Measurements from ENCODE around the gene HSP90B1. TPM values are rescaled to one million over a fixed set of nuclear protein-coding genes. Genes with fewer than 3 reads are reported as not detected.

Gene HSP90B1
- total and polyA plus RNA-seq, 10 of the 15 experiments (the other 5 are each of a cell fraction or from before 2014, with no cell fraction given) = 254 to 968 (median 560) TPM

- TF ChIP-seq TAF1 (IDR thresholded peaks at IDR 0.05; ENCODE audit: borderline replicate concordance, low read depth, low read length) (peak; percentile 75; the same call in 1 of the 2 replicates), CEBPB (IDR thresholded peaks at IDR 0.05; ENCODE audit: borderline replicate concordance in 1 of 2, low read depth in 2 of 2, low read length in 2 of 2) (no peak), POU2F2 (IDR thresholded peaks at IDR 0.05; ENCODE audit: borderline replicate concordance, low read depth, low read length) (peak; percentile 3; the same call in 1 of the 3 replicates), RAD21 (IDR thresholded peaks at IDR 0.05; ENCODE audit: insufficient read depth, low read depth, low read length) (no peak), MEF2A (IDR thresholded peaks at IDR 0.05; ENCODE audit: insufficient read depth, low read depth, low read length) (no peak), USF2 (IDR thresholded peaks at IDR 0.05; ENCODE audit: borderline replicate concordance, low read depth, low read length) (peak; percentile 95), CHD4 (IDR thresholded peaks at IDR 0.05) (no peak), ELK1 (IDR thresholded peaks at IDR 0.05; ENCODE audit: low read depth, low read length) (no peak; the same call in none of the 2 replicates), PML (IDR thresholded peaks at IDR 0.05; ENCODE audit: low read length) (peak; percentile 95), NR2C2 (IDR thresholded peaks at IDR 0.05; ENCODE audit: borderline replicate concordance, control insufficient read depth, insufficient read length, low read depth) (no peak), SMAD1 (IDR thresholded peaks at IDR 0.05; ENCODE audit: low read depth, partially characterized antibody) (no peak), CREM (IDR thresholded peaks at IDR 0.05; ENCODE audit: low read depth) (peak; percentile 55), TCF7 (IDR thresholded peaks at IDR 0.05; ENCODE audit: borderline replicate concordance) (no peak), FOS (IDR thresholded peaks at IDR 0.05; ENCODE audit: borderline replicate concordance, extremely low read depth, insufficient read length) (no peak), SREBF2 (IDR thresholded peaks at IDR 0.05; ENCODE audit: low read length) (no peak), USF1 (IDR thresholded peaks at IDR 0.05; ENCODE audit: borderline replicate concordance, extremely low read length, insufficient read depth, low read depth, low read length) (peak; percentile 99), SREBF1 (IDR thresholded peaks at IDR 0.05; ENCODE audit: low read length) (no peak), HCFC1 (IDR thresholded peaks at IDR 0.05; ENCODE audit: low read length) (peak; percentile 74), MXI1 (IDR thresholded peaks at IDR 0.05; ENCODE audit: low read depth, low read length) (peak; percentile 51; the same call in 1 of the 2 replicates)
- TF ChIP-seq, protein P1, sequence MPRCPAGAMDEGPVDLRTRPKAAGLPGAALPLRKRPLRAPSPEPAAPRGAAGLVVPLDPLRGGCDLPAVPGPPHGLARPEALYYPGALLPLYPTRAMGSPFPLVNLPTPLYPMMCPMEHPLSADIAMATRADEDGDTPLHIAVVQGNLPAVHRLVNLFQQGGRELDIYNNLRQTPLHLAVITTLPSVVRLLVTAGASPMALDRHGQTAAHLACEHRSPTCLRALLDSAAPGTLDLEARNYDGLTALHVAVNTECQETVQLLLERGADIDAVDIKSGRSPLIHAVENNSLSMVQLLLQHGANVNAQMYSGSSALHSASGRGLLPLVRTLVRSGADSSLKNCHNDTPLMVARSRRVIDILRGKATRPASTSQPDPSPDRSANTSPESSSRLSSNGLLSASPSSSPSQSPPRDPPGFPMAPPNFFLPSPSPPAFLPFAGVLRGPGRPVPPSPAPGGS (IDR thresholded peaks at IDR 0.05; ENCODE audit: borderline replicate concordance, insufficient read depth, low read depth, low read length, poor library complexity, severe bottlenecking) = peak; percentile 32
- TF ChIP-seq, protein P2, sequence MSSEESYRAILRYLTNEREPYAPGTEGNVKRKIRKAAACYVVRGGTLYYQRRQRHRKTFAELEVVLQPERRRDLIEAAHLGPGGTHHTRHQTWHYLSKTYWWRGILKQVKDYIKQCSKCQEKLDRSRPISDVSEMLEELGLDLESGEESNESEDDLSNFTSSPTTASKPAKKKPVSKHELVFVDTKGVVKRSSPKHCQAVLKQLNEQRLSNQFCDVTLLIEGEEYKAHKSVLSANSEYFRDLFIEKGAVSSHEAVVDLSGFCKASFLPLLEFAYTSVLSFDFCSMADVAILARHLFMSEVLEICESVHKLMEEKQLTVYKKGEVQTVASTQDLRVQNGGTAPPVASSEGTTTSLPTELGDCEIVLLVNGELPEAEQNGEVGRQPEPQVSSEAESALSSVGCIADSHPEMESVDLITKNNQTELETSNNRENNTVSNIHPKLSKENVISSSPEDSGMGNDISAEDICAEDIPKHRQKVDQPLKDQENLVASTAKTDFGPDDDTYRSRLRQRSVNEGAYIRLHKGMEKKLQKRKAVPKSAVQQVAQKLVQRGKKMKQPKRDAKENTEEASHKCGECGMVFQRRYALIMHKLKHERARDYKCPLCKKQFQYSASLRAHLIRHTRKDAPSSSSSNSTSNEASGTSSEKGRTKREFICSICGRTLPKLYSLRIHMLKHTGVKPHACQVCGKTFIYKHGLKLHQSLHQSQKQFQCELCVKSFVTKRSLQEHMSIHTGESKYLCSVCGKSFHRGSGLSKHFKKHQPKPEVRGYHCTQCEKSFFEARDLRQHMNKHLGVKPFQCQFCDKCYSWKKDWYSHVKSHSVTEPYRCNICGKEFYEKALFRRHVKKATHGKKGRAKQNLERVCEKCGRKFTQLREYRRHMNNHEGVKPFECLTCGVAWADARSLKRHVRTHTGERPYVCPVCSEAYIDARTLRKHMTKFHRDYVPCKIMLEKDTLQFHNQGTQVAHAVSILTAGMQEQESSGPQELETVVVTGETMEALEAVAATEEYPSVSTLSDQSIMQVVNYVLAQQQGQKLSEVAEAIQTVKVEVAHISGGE (CRISPR knock-in tag; IDR thresholded peaks at IDR 0.05) = peak; percentile 85
Observed at GRCh38 chr12:103965590-103966504, 35.6 kb downstream of the HSP90B1 start, which contains the start of gene TDG (continued).
